Neural progenitor cell (in vitro differentiated cells): Measurements from ENCODE around the gene PAXX.

Experiments used
- CTCF ChIP-seq: fragments of 200-600 bp; sonication (generic); IDR thresholded peaks from 2 replicates; pipeline ENCODE4 v1.5.1; 2017; ENCODE audit warnings: antibody characterized with exemption, mild to moderate bottlenecking
- EZH2 ChIP-seq: fragments of 200-600 bp; sonication (generic); IDR thresholded peaks from 2 replicates; pipeline ENCODE4 v1.6.1; 2017; ENCODE audit warnings: antibody characterized with exemption, mild to moderate bottlenecking, moderate library complexity
- EZH2phosphoT487 ChIP-seq: fragments of 200-600 bp; sonication (generic); IDR thresholded peaks from 2 replicates; pipeline ENCODE4 v1.6.1; 2017; ENCODE audit warnings: antibody characterized with exemption

- TF ChIP-seq CTCF (no peak), EZH2 (no peak), EZH2phosphoT487 (no peak)
These were observed 40.5 kb upstream of the PAXX start, which contains the start of gene LCN12 for GRCh38 chr9:136951541-136952320.
